HepG2 (cell line): ENCODE results near the gene MYOF. TPM values are rescaled to one million over a fixed set of nuclear protein-coding genes. Genes with fewer than 3 reads are reported as not detected.

Experiments used
- ATAC-seq: fragments of 200-7000 bp; cut with Tn5 transposase; 3 replicates; pipeline ENCODE4 v1.9.1; 2020; ENCODE audit warnings: mild to moderate bottlenecking, moderate library complexity
- BruUV-seq: library from RNA; stranded (reverse); fragments of 400-500 nt; replicated peaks from 2 replicates; lab custom pipeline; 2021; lab: Mats Ljungman, UMichigan
- CTCF ChIA-PET: fragments of 300-600 bp; formaldehyde crosslinking; extraction: SDS; loops from one replicate; lab custom pipeline; 2021; ENCODE audit warnings: low total read pairs, inconsistent platforms, low intra/inter-chr PET ratio; lab: Yijun Ruan, JAX
- POLR2A ChIA-PET: fragments of 350-600 bp; sonication (Branson Sonifier 250); formaldehyde crosslinking; loops from one replicate; lab custom pipeline; 2020; ENCODE audit warnings: antibody characterized with exemption, inconsistent platforms; lab: Yijun Ruan, JAX
- DNase-seq: peaks from one replicate; pipeline ENCODE4 v3.0.0-alpha.2; 2015; ENCODE audit warnings: low spot score
- FAIRE-seq: peaks from 3 replicates; lab custom pipeline; 2011; peaks lifted over from hg19 to GRCh38; lab: Jason Lieb, UNC
- H2AFZ ChIP-seq: one replicate; pipeline ENCODE4 v1.6.1; 2011; ENCODE audit warnings: low read length, inconsistent platforms
- H3K27ac ChIP-seq: fragments of 300-600 bp; 3 replicates; pipeline ENCODE4 v1.8.0; 2011; ENCODE audit warnings: mixed run types, mild to moderate bottlenecking, mixed read lengths, low read length, inconsistent platforms; ENCODE audit not compliant: insufficient read depth; ENCODE audit errors: extremely low read length
- H3K27me3 ChIP-seq, 2 experiments: fragments of 200-600 bp in 1 of 2; 2 replicates in 1 of 2; 3 replicates in 1 of 2; pipeline versions ENCODE4 v1.6.0 to v1.8.0; 2011; ENCODE audit warnings: low read length in 2 of 2, mild to moderate bottlenecking in 2 of 2, moderate library complexity in 2 of 2, inconsistent platforms in 1 of 2; ENCODE audit not compliant: insufficient read depth in 2 of 2, control insufficient read depth in 1 of 2
- H3K36me3 ChIP-seq, 2 experiments: fragments of 200-600 bp in 1 of 2; replicated peaks in 1 of 2; 2 replicates in 1 of 2; 3 replicates in 1 of 2; pipeline versions ENCODE4 v1.5.1 to v1.8.0; 2011; ENCODE audit warnings: low read length in 2 of 2, inconsistent platforms in 1 of 2; ENCODE audit not compliant: insufficient read depth in 2 of 2, control insufficient read depth in 1 of 2
- H3K4me1 ChIP-seq: 2 replicates; pipeline ENCODE4 v1.5.1; 2012; ENCODE audit warnings: low read length, inconsistent platforms; ENCODE audit not compliant: insufficient read depth
- H3K4me2 ChIP-seq: 2 replicates; pipeline ENCODE4 v1.6.0; 2011; ENCODE audit warnings: low read depth, low read length, inconsistent platforms
- H3K4me3 ChIP-seq, 3 experiments: fragments of 200-600 bp in 1 of 3; sonication (generic), shearing (Covaris generic) in 1 of 3; replicated peaks in 1 of 3; 2 replicates each; pipeline ENCODE4 v1.5.1; 2011 to 2016; ENCODE audit warnings: low read length in 3 of 3, inconsistent platforms in 2 of 3, low read depth in 2 of 3, mild to moderate bottlenecking in 2 of 3, control low read depth in 1 of 3, mixed read lengths in 1 of 3; ENCODE audit not compliant: insufficient read depth in 1 of 3
- H3K79me2 ChIP-seq: one replicate; pipeline ENCODE4 v1.6.1; 2011; ENCODE audit warnings: low read length, inconsistent platforms; ENCODE audit not compliant: insufficient read depth
- H3K9ac ChIP-seq: 2 replicates; pipeline ENCODE4 v1.6.0; 2011; ENCODE audit warnings: mild to moderate bottlenecking, low read depth, low read length, inconsistent platforms; ENCODE audit not compliant: insufficient read depth
- H3K9me3 ChIP-seq: 2 replicates; pipeline ENCODE4 v1.5.1; 2012; ENCODE audit warnings: mild to moderate bottlenecking, low read length
- H4K20me1 ChIP-seq: 2 replicates; pipeline ENCODE4 v1.6.0; 2011; ENCODE audit warnings: inconsistent platforms, mild to moderate bottlenecking, low read length, moderate library complexity; ENCODE audit not compliant: insufficient read depth
- ELK4 ChIP-seq: sonication (generic); formaldehyde crosslinking; IDR thresholded peaks from 2 replicates; pipeline ENCODE4 v1.9.0; 2021; ENCODE audit warnings: missing genetic modification reagents, borderline replicate concordance
- GATA4 ChIP-seq: sonication (generic); IDR thresholded peaks from 2 replicates; pipeline ENCODE4 v1.6.1; 2016; ENCODE audit warnings: antibody characterized with exemption, low read depth, borderline replicate concordance
- PHF5A ChIP-seq: IDR thresholded peaks from one replicate; pipeline ENCODE4 v1.6.1; 2018; ENCODE audit warnings: low read depth, missing genetic modification reagents; ENCODE audit not compliant: unreplicated experiment
- ZNF761 ChIP-seq: sonication (generic); formaldehyde crosslinking; conservative IDR thresholded peaks from 2 replicates; pipeline ENCODE4 v1.4.0; 2020; ENCODE audit warnings: mild to moderate bottlenecking, missing genetic modification reagents
- WGBS: methylation state at CpG from one replicate; pipeline ENCODE4 v1.1.6; 2017; ENCODE audit warnings: low lambda C conversion rate; 5-methylcytosine and 5-hydroxymethylcytosine counted together
- in situ Hi-C: cut with HindIII; loops from 2 replicates; pipeline ENCODE4 v1.10.0; 2017; ENCODE audit warnings: low pct_unique_long_range_greater_than_20kb; ENCODE audit not compliant: extremely low pct_ligation_motif_present
- intact Hi-C: fragments of 100-400 bp; cut with micrococcal nuclease; formaldehyde crosslinking; loops from one replicate; pipeline ENCODE4 v1.10.0; 2022; ENCODE audit not compliant: unreplicated experiment
- polyA plus RNA-seq, 8 experiments: library from polyadenylated mRNA; depleted of rRNA in 3 of 8; stranded (reverse) in 7 of 8; unstranded in 1 of 8; fragments of >200 nt; fragmentation: Illumina TruSeq in 4 of 8; extraction: Trizol in 4 of 8; gene quantifications; 2 replicates each; pipeline versions ENCODE4 v1.2.1 to v1.2.3, GENCODE V29; 2011 to 2016; ENCODE audit warnings: low read depth in 4 of 8, missing spikeins in 1 of 8, mixed read lengths in 1 of 8; ENCODE audit not compliant: insufficient read depth in 1 of 8
- total RNA-seq, 5 experiments: library from RNA; depleted of rRNA; stranded (reverse); fragments of >200 nt; fragmentation: Illumina TruSeq; extraction: Trizol; gene quantifications; 2 replicates each; pipeline ENCODE4 v1.2.3, GENCODE V29; 2016; ENCODE audit warnings: low read depth in 1 of 5
- TF ChIP-seq, protein P1 (sequence below): sonication (generic); formaldehyde crosslinking; IDR thresholded peaks from 2 replicates; pipeline ENCODE4 v1.4.0; 2020; ENCODE audit warnings: missing genetic modification reagents
- TF ChIP-seq, protein P2 (sequence below): sonication (generic); formaldehyde crosslinking; IDR thresholded peaks from 2 replicates; pipeline ENCODE4 v1.5.1; 2020; ENCODE audit warnings: mild to moderate bottlenecking, missing genetic modification reagents, borderline replicate concordance

Gene MYOF
- total and polyA plus RNA-seq, 2 of the 13 experiments (the other 11 are each of a cell fraction or from before 2014, with no cell fraction given) = 0.18 to 0.42 TPM

GRCh38 chr10:93364966-93365365, 117.2 kb downstream of the MYOF start:
- FAIRE-seq = no peak
- CTCF ChIA-PET = no interaction called here
- 27% methylated on average over 1 of the region's 1 CpG for WGBS

More at GRCh38 chr10:93364966-93365365, 117.2 kb downstream of the MYOF start:
- H3K4me1 ChIP-seq = no peaks in the 10 kb centered on the region
- no peak overlapping the region for H2AFZ ChIP-seq
- no peak overlapping the region for H3K9ac ChIP-seq
- H3K27ac ChIP-seq = no peak overlapping the region
- H3K27me3 ChIP-seq = no peaks in the 10 kb centered on the region
- no peaks in the 10 kb centered on the region for H4K20me1 ChIP-seq
- H3K4me3 ChIP-seq = no peak overlapping the region
- TF ChIP-seq PHF5A (no peak), GATA4 (no peak), ELK4 (CRISPR knock-in tag) (no peak), ZNF761 (no peak)
- TF ChIP-seq, protein P1, sequence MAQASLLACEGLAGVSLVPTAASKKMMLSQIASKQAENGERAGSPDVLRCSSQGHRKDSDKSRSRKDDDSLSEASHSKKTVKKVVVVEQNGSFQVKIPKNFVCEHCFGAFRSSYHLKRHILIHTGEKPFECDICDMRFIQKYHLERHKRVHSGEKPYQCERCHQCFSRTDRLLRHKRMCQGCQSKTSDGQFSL (CRISPR knock-in tag) = no peak
- TF ChIP-seq, protein P2, sequence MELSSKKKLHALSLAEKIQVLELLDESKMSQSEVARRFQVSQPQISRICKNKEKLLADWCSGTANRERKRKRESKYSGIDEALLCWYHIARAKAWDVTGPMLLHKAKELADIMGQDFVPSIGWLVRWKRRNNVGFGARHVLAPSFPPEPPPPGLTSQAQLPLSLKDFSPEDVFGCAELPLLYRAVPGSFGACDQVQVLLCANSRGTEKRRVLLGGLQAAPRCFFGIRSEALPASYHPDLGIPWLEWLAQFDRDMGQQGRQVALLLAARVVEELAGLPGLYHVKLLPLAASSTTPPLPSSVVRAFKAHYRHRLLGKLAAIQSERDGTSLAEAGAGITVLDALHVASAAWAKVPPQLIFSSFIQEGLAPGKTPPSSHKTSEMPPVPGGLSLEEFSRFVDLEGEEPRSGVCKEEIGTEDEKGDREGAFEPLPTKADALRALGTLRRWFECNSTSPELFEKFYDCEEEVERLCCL = no peak
- H3K4me2 ChIP-seq = no peak overlapping the region
- ATAC-seq = no peak
- DNase-seq = no peak
- POLR2A ChIA-PET = no interaction called here
- in situ Hi-C loops (no loop called here), intact Hi-C loops (no loop called here)
- no peaks in the 10 kb centered on the region for H3K9me3 ChIP-seq
- no peaks in the 10 kb centered on the region for H3K36me3 ChIP-seq
- BruUV-seq = no TSS peak
- no peaks in the 10 kb centered on the region for H3K79me2 ChIP-seq
